ENCODE data around the gene EXOC2. TPM values are rescaled to one million over a fixed set of nuclear protein-coding genes. Genes with fewer than 3 reads are reported as not detected.

EXOC2 gene
- total and polyA plus RNA-seq, 12 donors = 4.9 to 23.7 (median 17.1) TPM

- Histone ChIP-seq H3K36me3 (replicated peaks in 1 of 2) (no peaks in the 10 kb centered on the region), H3K4me3 (no peak overlapping the region), H3K27me3 (no peaks in the 10 kb centered on the region), H3K4me1 (replicated peaks in 1 of 2) (no peaks in the 10 kb centered on the region), H3K9me3 (replicated peaks in 1 of 3) (no peaks in the 10 kb centered on the region), H3K27ac (no peak overlapping the region)
- DNase-seq = no peak
- intact Hi-C loops (cut with DNase I) = loop anchor here in 1 of 2 donors (10.0 kb wide), 1 partner anchor 122 kb away; no protein-coding TSS in a partner anchor
- TF ChIP-seq, protein P1, sequence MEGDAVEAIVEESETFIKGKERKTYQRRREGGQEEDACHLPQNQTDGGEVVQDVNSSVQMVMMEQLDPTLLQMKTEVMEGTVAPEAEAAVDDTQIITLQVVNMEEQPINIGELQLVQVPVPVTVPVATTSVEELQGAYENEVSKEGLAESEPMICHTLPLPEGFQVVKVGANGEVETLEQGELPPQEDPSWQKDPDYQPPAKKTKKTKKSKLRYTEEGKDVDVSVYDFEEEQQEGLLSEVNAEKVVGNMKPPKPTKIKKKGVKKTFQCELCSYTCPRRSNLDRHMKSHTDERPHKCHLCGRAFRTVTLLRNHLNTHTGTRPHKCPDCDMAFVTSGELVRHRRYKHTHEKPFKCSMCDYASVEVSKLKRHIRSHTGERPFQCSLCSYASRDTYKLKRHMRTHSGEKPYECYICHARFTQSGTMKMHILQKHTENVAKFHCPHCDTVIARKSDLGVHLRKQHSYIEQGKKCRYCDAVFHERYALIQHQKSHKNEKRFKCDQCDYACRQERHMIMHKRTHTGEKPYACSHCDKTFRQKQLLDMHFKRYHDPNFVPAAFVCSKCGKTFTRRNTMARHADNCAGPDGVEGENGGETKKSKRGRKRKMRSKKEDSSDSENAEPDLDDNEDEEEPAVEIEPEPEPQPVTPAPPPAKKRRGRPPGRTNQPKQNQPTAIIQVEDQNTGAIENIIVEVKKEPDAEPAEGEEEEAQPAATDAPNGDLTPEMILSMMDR (IDR thresholded peaks at IDR 0.05) = no peak
- no peak for TF ChIP-seq POLR2A (IDR thresholded peaks at IDR 0.05)
- WGBS, 4 donors = 83 to 93% (median 88%) methylated on average over 11 of the region's 11 CpGs
These were observed 24.2 kb upstream of the EXOC2 start for GRCh38 chr6:717135-717534.

- WGBS, 4 donors = 67 to 76% (median 69%) methylated on average over 13 of the region's 13 CpGs
- TF ChIP-seq, protein P1 (IDR thresholded peaks at IDR 0.05) = no peak
- TF ChIP-seq POLR2A (IDR thresholded peaks at IDR 0.05) = no peak
- no peaks in the 10 kb centered on the region for H3K36me3 ChIP-seq (replicated peaks in 1 of 2)
- no peak for DNase-seq
- intact Hi-C loops (cut with DNase I) = loop anchor here in 1 of 2 donors (10.0 kb wide), 1 partner anchor 121 kb away; no protein-coding TSS in a partner anchor
- no peaks in the 10 kb centered on the region for H3K4me1 ChIP-seq (replicated peaks in 1 of 2)
- H3K27me3 ChIP-seq = no peaks in the 10 kb centered on the region
- no peaks in the 10 kb centered on the region for H3K9me3 ChIP-seq (replicated peaks in 1 of 3)
- no peak overlapping the region for H3K27ac ChIP-seq
- H3K4me3 ChIP-seq = no peak overlapping the region
These were observed 23.0 kb upstream of the EXOC2 start for GRCh38 chr6:715709-716491.

DNA sequence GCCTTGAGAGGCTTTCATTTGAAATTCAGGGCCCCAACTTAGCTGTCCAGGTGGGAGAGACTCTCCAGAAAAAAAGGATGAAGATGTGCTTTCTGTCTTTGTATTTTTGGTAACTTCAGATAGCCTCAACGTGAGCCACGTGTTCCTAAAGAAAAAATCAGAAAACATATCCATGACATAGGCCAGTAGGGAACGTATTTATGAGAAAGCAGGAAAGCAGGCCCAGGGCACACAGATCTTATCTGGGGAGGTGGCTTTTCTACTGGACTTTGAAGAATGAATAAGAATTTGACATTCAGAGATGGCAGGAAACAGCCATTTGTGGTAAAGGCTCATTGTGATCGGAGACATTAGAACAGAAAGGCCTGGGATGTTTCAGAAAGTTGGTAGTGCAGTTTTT lies 21.2 kb upstream of the EXOC2 start:
- no peak for TF ChIP-seq POLR2A (IDR thresholded peaks at IDR 0.05)
- TF ChIP-seq, protein P1 (IDR thresholded peaks at IDR 0.05) = no peak
- DNase-seq = no peak
- Histone ChIP-seq H3K27me3 (no peaks in the 10 kb centered on the region), H3K27ac (no peak overlapping the region), H3K4me3 (no peak overlapping the region), H3K9me3 (replicated peaks in 1 of 3) (no peaks in the 10 kb centered on the region), H3K4me1 (replicated peaks in 1 of 2) (peaks cover 4 to 7% of the 10 kb centered on the region in 2 donors), H3K36me3 (replicated peaks in 1 of 2) (no peaks in the 10 kb centered on the region)
- 82 to 94% (median 87%) methylated on average over 4 of the region's 4 CpGs for WGBS, 4 donors
- intact Hi-C loops (cut with DNase I) = loop anchor here in 1 of 2 donors (10.0 kb wide), 1 partner anchor 119 kb away; no protein-coding TSS in a partner anchor

GRCh38 chr6:713351-713750 lies 20.4 kb upstream of the EXOC2 start:
- no peaks in the 10 kb centered on the region for H3K27me3 ChIP-seq
- WGBS, 4 donors = 88 to 92% (median 88%) methylated on average over 5 of the region's 5 CpGs
- TF ChIP-seq, protein P1 (IDR thresholded peaks at IDR 0.05) = no peak
- no peak for TF ChIP-seq POLR2A (IDR thresholded peaks at IDR 0.05)
- no peaks in the 10 kb centered on the region for H3K9me3 ChIP-seq (replicated peaks in 1 of 3)
- no peaks in the 10 kb centered on the region for H3K36me3 ChIP-seq (replicated peaks in 1 of 2)
- no peak overlapping the region for H3K27ac ChIP-seq
- H3K4me1 ChIP-seq (replicated peaks in 1 of 2) = peaks cover 4 to 7% of the 10 kb centered on the region in 2 donors
- intact Hi-C loops (cut with DNase I) = loop anchor here in 1 of 2 donors (10.0 kb wide), 1 partner anchor 119 kb away; no protein-coding TSS in a partner anchor
- DNase-seq = no peak
- H3K4me3 ChIP-seq = no peak overlapping the region

Measured in adrenal gland (tissue), 12 donors.